ENCODE measurements around the gene SDHAF1.

- TF ChIP-seq CTCF (conservative IDR thresholded peaks at IDR 0.05; ENCODE audit: low read length) (no peak), EZH2phosphoT487 (IDR thresholded peaks at IDR 0.05; ENCODE audit: borderline replicate concordance, low read depth, low read length) (no peak)
These were observed 6.6 kb downstream of the SDHAF1 start for GRCh38 chr19:36001605-36002004.
